ENCODE data around the gene WWOX. TPM values are rescaled to one million over a fixed set of nuclear protein-coding genes. Genes with fewer than 3 reads are reported as not detected.

The WWOX gene
- total and polyA plus RNA-seq, 2 of the 8 experiments (the other 6 are each of a cell fraction or from before 2014, with no cell fraction given) = 5.4 to 16.7 TPM

GRCh38 chr16:79128706-79129105, 1029.3 kb downstream of the WWOX start:
- no peak overlapping the region for H3K27ac ChIP-seq (ENCODE audit: low read depth, low read length)
- POLR2A ChIA-PET (ENCODE audit: partially characterized antibody) = no interaction called here
- TF ChIP-seq GABPA (IDR thresholded peaks at IDR 0.05; ENCODE audit: borderline replicate concordance, insufficient read depth, low read length) (no peak), POLR2A (IDR thresholded peaks at IDR 0.05; ENCODE audit: control extremely low read depth in 1 of 2, low read depth in 2 of 2, low read length in 2 of 2) (no peak), JUND (IDR thresholded peaks at IDR 0.05; ENCODE audit: low read length) (no peak), RBBP5 (IDR thresholded peaks at IDR 0.05; ENCODE audit: borderline replicate concordance, low read depth, low read length) (no peak), GTF2F1 (IDR thresholded peaks at IDR 0.05; ENCODE audit: borderline replicate concordance, low read depth, low read length) (no peak), EZH2 (IDR thresholded peaks at IDR 0.05; ENCODE audit: low read depth, low read length, severe bottlenecking) (no peak), ASH2L (IDR thresholded peaks at IDR 0.05; ENCODE audit: low read length) (no peak), SAP30 (IDR thresholded peaks at IDR 0.05; ENCODE audit: insufficient read depth, insufficient replicate concordance, low read length) (no peak), CHD2 (IDR thresholded peaks at IDR 0.05; ENCODE audit: low read length) (no peak), CBX5 (IDR thresholded peaks at IDR 0.05; ENCODE audit: low read depth, low read length) (no peak)

More at GRCh38 chr16:79128706-79129105, 1029.3 kb downstream of the WWOX start:
- no peaks in the 10 kb centered on the region for H3K79me2 ChIP-seq (ENCODE audit: control insufficient read depth in 1 of 2, insufficient read depth in 2 of 2, low read length in 2 of 2)
- H4K8ac ChIP-seq (ENCODE audit: extremely low read depth, insufficient read depth, low read length) = no peak overlapping the region
- no peaks in the 10 kb centered on the region for H3K9me3 ChIP-seq (ENCODE audit: insufficient read depth in 2 of 2, low read depth in 1 of 2, low read length in 1 of 2)
- H3K79me1 ChIP-seq (ENCODE audit: low read depth, low read length) = no peaks in the 10 kb centered on the region
- H3K36me3 ChIP-seq (ENCODE audit: control insufficient read depth in 2 of 4, insufficient read depth in 4 of 4, low read length in 3 of 4) = no peaks in the 10 kb centered on the region
- H2BK15ac ChIP-seq (ENCODE audit: low read length) = no peak overlapping the region
- H3K18ac ChIP-seq (ENCODE audit: extremely low read depth, low read length) = no peak overlapping the region
- H3K4ac ChIP-seq (replicated peaks; ENCODE audit: insufficient read length, low read depth, low read length) = no peak overlapping the region
- H3K4me1 ChIP-seq (replicated peaks in 1 of 4; ENCODE audit: control insufficient read depth in 3 of 4, insufficient read depth in 4 of 4, low read length in 3 of 4) = no peaks in the 10 kb centered on the region; a peak in 1 of 7 replicates
- H2BK120ac ChIP-seq (replicated peaks; ENCODE audit: low read depth, low read length) = no peak overlapping the region
- H3K4me2 ChIP-seq (ENCODE audit: insufficient read depth in 1 of 2, low read depth in 2 of 2, low read length in 2 of 2) = no peak overlapping the region
- H3K9ac ChIP-seq (replicated peaks in 1 of 4; ENCODE audit: extremely low read depth in 1 of 4, low read depth in 3 of 4, low read length in 3 of 4) = no peak overlapping the region
- H3K27me3 ChIP-seq (replicated peaks in 1 of 4; ENCODE audit: control insufficient read depth in 3 of 4, extremely low read depth in 1 of 4, insufficient read depth in 3 of 4, low read length in 3 of 4) = no peaks in the 10 kb centered on the region
- H3K14ac ChIP-seq (ENCODE audit: insufficient read length) = no peak overlapping the region
- WGBS, 2 experiments (ENCODE audit: extremely low coverage in 1 of 2, insufficient coverage in 1 of 2, insufficient read length in 1 of 2, insufficient replicate concordance in 2 of 2, low coverage in 1 of 2, low lambda C conversion rate in 2 of 2, missing lambda C conversion rate in 1 of 2) = 95% methylated on average over 5 of the region's 5 CpGs; no CpG with 5 or more reads in 1 of the 2 experiments
- H4K5ac ChIP-seq (ENCODE audit: insufficient read length, low read depth, low read length) = no peak overlapping the region
- no peak overlapping the region for H3K4me3 ChIP-seq (ENCODE audit: extremely low read depth in 1 of 4, insufficient read depth in 2 of 4, low read depth in 3 of 4, low read length in 4 of 4)
- DNase-seq (ENCODE audit: low read depth in 1 of 2, low spot score in 2 of 2) = no peak
- H3K23ac ChIP-seq (ENCODE audit: insufficient read length) = no peak overlapping the region
- H2BK20ac ChIP-seq (ENCODE audit: low read length) = no peak overlapping the region
- H3K56ac ChIP-seq (replicated peaks; ENCODE audit: insufficient read length, low read depth, low read length) = no peak overlapping the region
- no peak overlapping the region for H2BK12ac ChIP-seq (ENCODE audit: low read depth, low read length)
- no peaks in the 10 kb centered on the region for H3K23me2 ChIP-seq (ENCODE audit: low read depth, low read length)
- H4K20me1 ChIP-seq (replicated peaks in 1 of 2; ENCODE audit: control insufficient read depth in 1 of 2, insufficient read depth in 2 of 2, low read length in 2 of 2) = no peaks in the 10 kb centered on the region
- no peak overlapping the region for H2AK5ac ChIP-seq (ENCODE audit: low read depth, low read length)
- CTCF ChIA-PET (ENCODE audit: partially characterized antibody) = no interaction called here
- no peak overlapping the region for H4K91ac ChIP-seq (replicated peaks; ENCODE audit: insufficient read length, low read length)
- no peak overlapping the region for H2AFZ ChIP-seq (ENCODE audit: low read length)
- no peak overlapping the region for H2BK5ac ChIP-seq (ENCODE audit: low read depth, low read length)
- no peak for FAIRE-seq

All from H1 (cell line).